ELF-1 (cell line): ENCODE results near the gene PPP3CA.
"Not testable (repeated sequence)": the region's sequence is repeated elsewhere in the genome, so short reads cannot be mapped to it uniquely, and the experiment has no call there.

ENCODE experiments used
- DNase-seq: peaks from one replicate; pipeline ENCODE4 v3.0.0-alpha.2; 2016; ENCODE audit warnings: low read depth, low spot score

The PPP3CA gene

GRCh38 chr4:101009471-101009870 is 337.9 kb downstream of the PPP3CA start:
- DNase-seq: no peak

- DNase-seq: no peak
Measured at GRCh38 chr4:101008503-101008902, 338.8 kb downstream of the PPP3CA start.

GRCh38 chr4:101005659-101006058 is 341.7 kb downstream of the PPP3CA start:
- no peak for DNase-seq

- DNase-seq: no peak
Measured at GRCh38 chr4:101000496-101000895, 346.8 kb downstream of the PPP3CA start.

- no peak for DNase-seq
Measured at GRCh38 chr4:100995671-100996070, 351.7 kb downstream of the PPP3CA start.

- DNase-seq: not testable (repeated sequence)
Measured at GRCh38 chr4:100995002-100995401, 352.3 kb downstream of the PPP3CA start.

- DNase-seq: peak; percentile 41
Measured at GRCh38 chr4:100991332-100992069, 355.8 kb downstream of the PPP3CA start.

GRCh38 chr4:100989401-100989800 is 357.9 kb downstream of the PPP3CA start:
- no peak for DNase-seq

- DNase-seq: no peak
Measured at GRCh38 chr4:100988876-100989275, 358.4 kb downstream of the PPP3CA start.

GRCh38 chr4:100986360-100986868 is 360.9 kb downstream of the PPP3CA start:
- DNase-seq: peak; percentile 81

GRCh38 chr4:100985576-100985975 is 361.8 kb downstream of the PPP3CA start:
- no peak for DNase-seq

- no peak for DNase-seq
Measured at GRCh38 chr4:100984901-100985300, 362.4 kb downstream of the PPP3CA start.

GRCh38 chr4:100983426-100983825 is 363.9 kb downstream of the PPP3CA start:
- DNase-seq: no peak

- DNase-seq: no peak
Measured at GRCh38 chr4:100982345-100982744, 365.0 kb downstream of the PPP3CA start.

- no peak for DNase-seq
Measured at GRCh38 chr4:100981447-100982204, 365.7 kb downstream of the PPP3CA start.

GRCh38 chr4:100979736-100980135 is 367.6 kb downstream of the PPP3CA start:
- no peak for DNase-seq

- DNase-seq: no peak
Measured at GRCh38 chr4:100977746-100978397, 369.5 kb downstream of the PPP3CA start.

GRCh38 chr4:100977274-100977673 is 370.1 kb downstream of the PPP3CA start:
- DNase-seq: no peak
